HG03432 (cell line): ENCODE results near the gene MINK1.

Experiments
- ATAC-seq: cut with Tn5 transposase; IDR thresholded peaks from one replicate; pipeline ENCODE4 v1.9.1; 2021; ENCODE audit warnings: mild to moderate bottlenecking, moderate library complexity; ENCODE audit not compliant: unreplicated experiment

Gene MINK1

GRCh38 chr17:4944554-4945175 is 111.5 kb downstream of the MINK1 start:
- no peak for ATAC-seq

DNA sequence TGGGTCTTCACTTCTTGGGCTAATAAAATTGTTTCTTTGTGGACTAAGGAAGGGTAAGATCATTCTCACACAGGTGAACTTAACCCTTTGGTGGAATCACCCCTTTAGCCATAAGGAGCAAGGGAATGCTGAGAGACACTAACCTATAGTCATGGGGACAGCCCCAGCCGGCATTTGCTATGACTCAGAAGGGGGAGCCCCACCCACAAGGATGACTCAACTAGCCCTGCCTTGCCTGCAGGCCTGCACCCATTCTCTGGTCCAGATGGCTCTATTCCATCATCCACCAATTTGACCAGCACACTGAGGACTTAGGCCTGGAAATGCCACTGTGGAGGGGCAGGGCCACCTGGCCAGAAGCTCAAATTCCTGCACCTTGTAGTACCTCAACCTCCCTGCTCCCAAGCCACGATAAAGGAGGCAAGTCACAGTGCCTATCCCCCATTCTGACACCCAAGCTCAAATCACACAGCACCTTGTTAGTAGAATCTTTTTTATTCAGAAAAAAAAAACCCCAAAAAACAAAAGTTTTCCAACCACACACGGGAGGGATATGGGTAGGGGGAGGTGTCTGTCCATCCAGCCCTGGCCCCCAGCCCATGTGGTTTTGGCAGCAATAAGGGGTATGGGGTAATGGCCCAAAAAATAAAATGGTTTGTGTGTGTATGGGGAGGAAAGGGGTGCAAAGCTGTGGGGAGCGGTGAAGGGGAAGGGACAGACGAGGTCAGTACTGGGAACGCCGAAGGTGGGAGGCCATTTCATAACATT is 112.2 kb downstream of the MINK1 start:
- ATAC-seq: peak; percentile 19

GRCh38 chr17:4945944-4946280 is 112.8 kb downstream of the MINK1 start:
- no peak for ATAC-seq

DNA sequence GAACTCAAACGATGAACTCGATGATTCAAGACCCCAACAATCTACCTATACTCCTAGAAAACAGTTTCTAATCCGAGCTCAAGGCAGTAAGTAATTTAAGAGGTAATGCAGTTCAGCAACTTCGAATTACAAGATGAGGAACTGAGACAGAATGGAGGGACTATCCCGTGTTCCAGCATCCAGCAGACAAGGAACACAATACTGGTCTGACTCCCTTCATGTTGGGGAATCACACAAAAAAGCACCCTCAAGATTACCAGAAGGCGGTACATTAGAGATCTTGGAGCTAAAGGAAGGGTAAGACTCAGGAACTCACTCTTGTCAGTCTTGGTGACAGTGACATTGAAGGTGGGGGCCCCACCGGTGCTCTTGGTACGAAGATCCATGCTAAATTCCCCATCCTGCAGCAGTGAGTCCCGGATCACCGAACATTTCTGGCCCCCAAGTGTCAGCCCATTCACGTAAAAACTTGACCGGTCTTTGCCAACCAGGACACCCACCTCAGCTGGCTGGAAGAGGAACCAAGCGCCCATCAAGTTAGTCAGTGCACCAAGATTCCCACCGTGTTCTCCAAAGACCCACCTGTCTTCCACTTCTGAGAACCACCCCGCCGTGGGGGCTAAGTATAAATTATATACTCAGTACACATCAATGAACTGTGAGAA is 113.3 kb downstream of the MINK1 start:
- ATAC-seq: no peak

- ATAC-seq: no peak
These were observed 113.9 kb downstream of the MINK1 start for GRCh38 chr17:4947010-4947410.
